ENCODE data around the gene ZNF219. TPM values are rescaled to one million over a fixed set of nuclear protein-coding genes. Genes with fewer than 3 reads are reported as not detected.

Gene ZNF219
- total RNA-seq, 1 experiment from 2014 or later, result 19.9 TPM

- POLR2A ChIA-PET, result no interaction called here
- CTCF ChIA-PET, result no interaction called here
- Histone ChIP-seq H3K27ac (ENCODE audit: low read length) (no peak overlapping the region), H3K36me3 (ENCODE audit: control insufficient read depth, insufficient read depth, low read length) (no peaks in the 10 kb centered on the region), H3K4me3 (ENCODE audit: low read depth in 2 of 2, low read length in 2 of 2) (no peak overlapping the region), H3K27me3 (ENCODE audit: control insufficient read depth, insufficient read depth, low read length) (no peaks in the 10 kb centered on the region; the same call in none of the 2 replicates), H3K9me3 (ENCODE audit: control insufficient read depth, insufficient read depth, low read depth, low read length) (no peaks in the 10 kb centered on the region), H3K4me1 (ENCODE audit: control insufficient read depth, insufficient read depth, low read length) (no peaks in the 10 kb centered on the region)
- ATAC-seq (no peak), DNase-seq (ENCODE audit: low read depth, low spot score) (no peak)
- intact Hi-C loops (cut with micrococcal nuclease; ENCODE audit: unreplicated experiment) (no loop called here), in situ Hi-C loops (cut with HindIII; ENCODE audit: low pct_unique_long_range_greater_than_20kb, low sequenced_read_pairs) (no loop called here)
- BruUV-seq (replicated peaks), result no TSS peak
- TF ChIP-seq TCF7L2 (IDR thresholded peaks at IDR 0.05; ENCODE audit: low read depth, low read length), result no peak
- no peak for TF ChIP-seq SIN3A (IDR thresholded peaks at IDR 0.05; ENCODE audit: borderline replicate concordance, insufficient read depth, low read depth, low read length)
- TF ChIP-seq REST (IDR thresholded peaks at IDR 0.05; ENCODE audit: insufficient read depth in 1 of 2, low read depth in 2 of 2, low read length in 1 of 2), result no peak
- TF ChIP-seq, protein P1, sequence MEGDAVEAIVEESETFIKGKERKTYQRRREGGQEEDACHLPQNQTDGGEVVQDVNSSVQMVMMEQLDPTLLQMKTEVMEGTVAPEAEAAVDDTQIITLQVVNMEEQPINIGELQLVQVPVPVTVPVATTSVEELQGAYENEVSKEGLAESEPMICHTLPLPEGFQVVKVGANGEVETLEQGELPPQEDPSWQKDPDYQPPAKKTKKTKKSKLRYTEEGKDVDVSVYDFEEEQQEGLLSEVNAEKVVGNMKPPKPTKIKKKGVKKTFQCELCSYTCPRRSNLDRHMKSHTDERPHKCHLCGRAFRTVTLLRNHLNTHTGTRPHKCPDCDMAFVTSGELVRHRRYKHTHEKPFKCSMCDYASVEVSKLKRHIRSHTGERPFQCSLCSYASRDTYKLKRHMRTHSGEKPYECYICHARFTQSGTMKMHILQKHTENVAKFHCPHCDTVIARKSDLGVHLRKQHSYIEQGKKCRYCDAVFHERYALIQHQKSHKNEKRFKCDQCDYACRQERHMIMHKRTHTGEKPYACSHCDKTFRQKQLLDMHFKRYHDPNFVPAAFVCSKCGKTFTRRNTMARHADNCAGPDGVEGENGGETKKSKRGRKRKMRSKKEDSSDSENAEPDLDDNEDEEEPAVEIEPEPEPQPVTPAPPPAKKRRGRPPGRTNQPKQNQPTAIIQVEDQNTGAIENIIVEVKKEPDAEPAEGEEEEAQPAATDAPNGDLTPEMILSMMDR (IDR thresholded peaks at IDR 0.05), result no peak
- no peak for TF ChIP-seq POLR2AphosphoS5 (IDR thresholded peaks at IDR 0.05; ENCODE audit: low read depth, low read length)
Measured at GRCh38 chr14:21058903-21059302, 39.6 kb downstream of the ZNF219 start.

DNA sequence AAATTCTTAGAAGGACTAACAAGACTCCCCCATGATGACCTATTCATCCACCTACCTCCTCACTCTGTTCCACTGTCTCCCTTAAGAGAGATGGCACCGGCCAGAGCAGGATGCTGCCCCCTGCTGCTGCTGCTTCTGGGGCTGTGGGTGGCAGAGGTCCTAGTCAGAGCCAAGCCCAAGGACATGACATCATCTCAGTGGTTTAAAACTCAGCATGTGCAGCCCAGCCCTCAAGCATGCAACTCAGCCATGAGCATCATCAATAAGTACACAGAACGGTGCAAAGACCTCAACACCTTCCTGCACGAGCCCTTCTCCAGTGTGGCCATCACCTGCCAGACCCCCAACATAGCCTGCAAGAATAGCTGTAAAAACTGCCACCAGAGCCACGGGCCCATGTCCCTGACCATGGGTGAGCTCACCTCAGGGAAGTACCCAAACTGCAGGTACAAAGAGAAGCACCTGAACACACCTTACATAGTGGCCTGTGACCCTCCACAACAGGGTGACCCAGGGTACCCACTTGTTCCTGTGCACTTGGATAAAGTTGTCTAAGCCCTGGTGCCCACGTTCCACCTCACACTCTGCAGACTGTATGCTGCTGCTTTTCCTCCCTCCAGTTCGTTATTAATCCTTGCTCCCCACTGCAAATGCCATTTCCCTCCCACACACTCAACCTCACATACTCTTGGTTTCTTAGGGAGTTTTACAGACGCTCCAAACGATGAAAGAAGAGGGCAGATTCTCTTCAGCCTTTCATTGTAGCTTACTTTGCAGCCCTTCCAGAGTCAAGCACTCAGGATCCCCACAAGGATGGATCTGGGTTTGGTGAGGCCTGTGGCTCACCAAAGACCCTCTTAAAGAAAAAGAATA is 40.4 kb downstream of the ZNF219 start, which contains the start of gene RNASE8:
TSS of gene RNASE8 (plus strand) at position 20 of the 873 bp plus-strand sequence. CDS start at position 91, 71 bp downstream.
- in situ Hi-C loops (cut with HindIII; ENCODE audit: low pct_unique_long_range_greater_than_20kb, low sequenced_read_pairs), result no loop called here
- no peak for TF ChIP-seq REST (IDR thresholded peaks at IDR 0.05; ENCODE audit: insufficient read depth in 1 of 2, low read depth in 2 of 2, low read length in 1 of 2)
- TF ChIP-seq SIN3A (IDR thresholded peaks at IDR 0.05; ENCODE audit: borderline replicate concordance, insufficient read depth, low read depth, low read length), result no peak
- no peak for TF ChIP-seq TCF7L2 (IDR thresholded peaks at IDR 0.05; ENCODE audit: low read depth, low read length)
- no peak for TF ChIP-seq POLR2AphosphoS5 (IDR thresholded peaks at IDR 0.05; ENCODE audit: low read depth, low read length)
- TF ChIP-seq, protein P1 (IDR thresholded peaks at IDR 0.05), result no peak
- CTCF ChIA-PET, result no interaction called here

More for the DNA sequence above, 40.4 kb downstream of the ZNF219 start, which contains the start of gene RNASE8:
- Histone ChIP-seq H3K36me3 (ENCODE audit: control insufficient read depth, insufficient read depth, low read length) (no peaks in the 10 kb centered on the region), H3K4me3 (ENCODE audit: low read depth in 2 of 2, low read length in 2 of 2) (no peak within 1 kb of the TSS), H3K27me3 (ENCODE audit: control insufficient read depth, insufficient read depth, low read length) (no peaks in the 10 kb centered on the region; the same call in 1 of the 2 replicates), H3K27ac (ENCODE audit: low read length) (no peak within 1 kb of the TSS), H3K9me3 (ENCODE audit: control insufficient read depth, insufficient read depth, low read depth, low read length) (no peaks in the 10 kb centered on the region), H3K4me1 (ENCODE audit: control insufficient read depth, insufficient read depth, low read length) (no peaks in the 10 kb centered on the region)
- no peak for ATAC-seq
- intact Hi-C loops (cut with micrococcal nuclease; ENCODE audit: unreplicated experiment), result no loop called here
- no peak for DNase-seq (ENCODE audit: low read depth, low spot score)
- POLR2A ChIA-PET, result no interaction called here
- BruUV-seq (replicated peaks), result no TSS peak

Measured in Panc1 (cell line).